PFSK-1 (cell line): ENCODE measurements around the gene MTUS2.

Source experiments
- FOXP2 ChIP-seq: optimal IDR thresholded peaks from 2 replicates; pipeline ENCODE3; 2011; ENCODE audit warnings: borderline replicate concordance, control low read depth, inconsistent platforms; ENCODE audit not compliant: insufficient read depth; ENCODE audit errors: extremely low read length, extremely low read depth
- POLR2AphosphoS5 ChIP-seq: IDR thresholded peaks from 2 replicates; pipeline ENCODE4 v1.6.1; 2012; ENCODE audit warnings: low read depth, mild to moderate bottlenecking, control low read depth, low read length, moderate library complexity
- SIN3A ChIP-seq: IDR thresholded peaks from 2 replicates; pipeline ENCODE4 v1.6.1; 2012; ENCODE audit warnings: mild to moderate bottlenecking, low read length, moderate library complexity, borderline replicate concordance; ENCODE audit not compliant: insufficient read depth
- TAF1 ChIP-seq: IDR thresholded peaks from 2 replicates; pipeline ENCODE4 v1.6.1; 2012; ENCODE audit warnings: low read length, control low read depth, borderline replicate concordance; ENCODE audit not compliant: insufficient read depth
- TF ChIP-seq, protein P1 (sequence below), 2 experiments: IDR thresholded peaks; 2 replicates each; pipeline versions ENCODE4 v1.6.1 to v1.8.0; 2011 to 2012; ENCODE audit warnings: low read depth in 2 of 2, low read length in 2 of 2, control low read depth in 1 of 2, inconsistent platforms in 1 of 2, mild to moderate bottlenecking in 1 of 2, moderate library complexity in 1 of 2; ENCODE audit not compliant: insufficient read depth in 1 of 2

The MTUS2 gene

DNA sequence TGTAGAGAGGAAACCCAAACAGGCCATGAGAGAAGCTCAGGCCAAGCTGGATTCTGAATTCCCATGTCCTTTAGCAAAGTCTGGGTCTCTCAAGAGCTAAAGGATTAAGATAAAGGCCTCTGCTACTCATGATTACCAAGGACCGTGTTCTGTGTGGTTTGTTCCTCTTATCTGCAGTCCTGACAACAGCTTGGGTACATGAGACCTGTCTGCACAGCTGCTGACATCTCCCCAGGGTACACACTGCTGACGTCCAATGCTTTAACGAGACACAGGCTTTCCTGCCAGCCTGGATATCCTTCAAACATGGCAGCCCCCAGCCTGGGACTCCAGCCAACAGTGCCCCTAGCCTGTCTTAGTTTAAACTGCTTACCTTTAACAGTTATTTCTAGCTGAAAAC is 564.3 kb downstream of the MTUS2 start:
- TF ChIP-seq TAF1: no peak
- no peak for TF ChIP-seq SIN3A
- no peak for TF ChIP-seq FOXP2
- TF ChIP-seq, protein P1, sequence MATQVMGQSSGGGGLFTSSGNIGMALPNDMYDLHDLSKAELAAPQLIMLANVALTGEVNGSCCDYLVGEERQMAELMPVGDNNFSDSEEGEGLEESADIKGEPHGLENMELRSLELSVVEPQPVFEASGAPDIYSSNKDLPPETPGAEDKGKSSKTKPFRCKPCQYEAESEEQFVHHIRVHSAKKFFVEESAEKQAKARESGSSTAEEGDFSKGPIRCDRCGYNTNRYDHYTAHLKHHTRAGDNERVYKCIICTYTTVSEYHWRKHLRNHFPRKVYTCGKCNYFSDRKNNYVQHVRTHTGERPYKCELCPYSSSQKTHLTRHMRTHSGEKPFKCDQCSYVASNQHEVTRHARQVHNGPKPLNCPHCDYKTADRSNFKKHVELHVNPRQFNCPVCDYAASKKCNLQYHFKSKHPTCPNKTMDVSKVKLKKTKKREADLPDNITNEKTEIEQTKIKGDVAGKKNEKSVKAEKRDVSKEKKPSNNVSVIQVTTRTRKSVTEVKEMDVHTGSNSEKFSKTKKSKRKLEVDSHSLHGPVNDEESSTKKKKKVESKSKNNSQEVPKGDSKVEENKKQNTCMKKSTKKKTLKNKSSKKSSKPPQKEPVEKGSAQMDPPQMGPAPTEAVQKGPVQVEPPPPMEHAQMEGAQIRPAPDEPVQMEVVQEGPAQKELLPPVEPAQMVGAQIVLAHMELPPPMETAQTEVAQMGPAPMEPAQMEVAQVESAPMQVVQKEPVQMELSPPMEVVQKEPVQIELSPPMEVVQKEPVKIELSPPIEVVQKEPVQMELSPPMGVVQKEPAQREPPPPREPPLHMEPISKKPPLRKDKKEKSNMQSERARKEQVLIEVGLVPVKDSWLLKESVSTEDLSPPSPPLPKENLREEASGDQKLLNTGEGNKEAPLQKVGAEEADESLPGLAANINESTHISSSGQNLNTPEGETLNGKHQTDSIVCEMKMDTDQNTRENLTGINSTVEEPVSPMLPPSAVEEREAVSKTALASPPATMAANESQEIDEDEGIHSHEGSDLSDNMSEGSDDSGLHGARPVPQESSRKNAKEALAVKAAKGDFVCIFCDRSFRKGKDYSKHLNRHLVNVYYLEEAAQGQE (IDR thresholded peaks at IDR 0.05; ENCODE audit: insufficient read depth in 1 of 2, low read depth in 2 of 2, low read length in 2 of 2): no peak
- no peak for TF ChIP-seq POLR2AphosphoS5

DNA sequence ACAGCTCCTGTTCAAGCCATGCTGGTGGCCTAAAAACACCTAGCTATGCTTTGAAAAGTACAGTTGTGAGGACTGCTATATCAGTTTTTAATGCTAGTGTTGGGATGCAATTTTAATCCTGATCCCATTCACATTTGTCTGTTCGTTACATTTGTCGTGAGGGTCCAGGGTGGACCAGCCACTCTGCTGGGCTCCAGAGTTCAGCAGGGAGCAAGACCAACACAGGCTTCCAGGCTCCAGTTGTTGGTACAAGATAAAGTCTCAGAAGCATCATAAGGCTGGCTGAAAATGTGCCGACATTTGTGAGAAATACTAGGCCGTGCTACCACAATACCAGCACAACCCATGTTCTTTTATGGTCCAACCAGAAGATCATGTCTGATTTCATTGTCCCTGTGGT is 564.7 kb downstream of the MTUS2 start:
- TF ChIP-seq FOXP2 (no peak), SIN3A (no peak), TAF1 (no peak), POLR2AphosphoS5 (no peak)
- TF ChIP-seq, protein P1 (IDR thresholded peaks at IDR 0.05; ENCODE audit: insufficient read depth in 1 of 2, low read depth in 2 of 2, low read length in 2 of 2): no peak

DNA sequence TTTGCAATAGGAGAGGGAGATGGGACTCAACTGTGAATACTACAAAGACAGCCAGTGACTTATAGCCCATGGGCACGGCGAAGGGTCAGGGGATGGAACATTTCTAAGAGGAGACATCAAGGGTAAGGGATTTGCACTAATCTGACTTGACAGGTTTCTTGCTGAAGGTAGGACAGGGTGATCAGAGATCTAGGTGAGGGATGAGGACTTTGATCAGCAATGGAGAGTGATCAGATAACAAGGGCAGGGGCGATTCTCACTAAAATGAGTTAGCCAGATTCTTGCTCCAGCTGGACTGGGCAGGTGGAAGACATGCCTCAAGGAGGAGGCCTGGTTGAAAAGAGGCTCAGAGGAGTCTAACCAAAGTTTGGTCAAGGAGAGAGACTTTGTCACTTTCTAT is 566.1 kb downstream of the MTUS2 start:
- no peak for TF ChIP-seq SIN3A
- TF ChIP-seq, protein P1 (IDR thresholded peaks at IDR 0.05; ENCODE audit: insufficient read depth in 1 of 2, low read depth in 2 of 2, low read length in 2 of 2): no peak
- TF ChIP-seq FOXP2: no peak

DNA sequence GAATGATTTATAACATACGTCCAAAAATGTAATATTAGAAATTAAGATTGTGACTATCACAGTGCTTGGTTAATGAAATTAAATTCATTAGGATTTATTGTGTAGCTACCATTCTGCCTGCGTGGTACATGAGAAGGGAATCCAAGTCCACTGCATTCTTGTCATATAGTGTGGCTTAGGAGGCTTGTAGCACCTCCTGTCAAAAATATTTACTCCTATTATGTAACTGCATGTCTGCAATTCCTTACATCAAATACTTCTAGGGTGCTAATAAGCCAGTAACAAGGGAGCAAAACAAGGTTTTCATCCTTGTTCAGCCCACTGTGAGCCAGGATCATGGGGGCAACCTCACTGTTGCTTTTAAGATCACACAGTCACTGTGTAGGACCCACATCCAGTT is 576.3 kb downstream of the MTUS2 start:
- TF ChIP-seq, protein P1 (IDR thresholded peaks at IDR 0.05; ENCODE audit: insufficient read depth in 1 of 2, low read depth in 2 of 2, low read length in 2 of 2): no peak
- TF ChIP-seq POLR2AphosphoS5 (no peak), TAF1 (no peak), FOXP2 (no peak), SIN3A (no peak)

DNA sequence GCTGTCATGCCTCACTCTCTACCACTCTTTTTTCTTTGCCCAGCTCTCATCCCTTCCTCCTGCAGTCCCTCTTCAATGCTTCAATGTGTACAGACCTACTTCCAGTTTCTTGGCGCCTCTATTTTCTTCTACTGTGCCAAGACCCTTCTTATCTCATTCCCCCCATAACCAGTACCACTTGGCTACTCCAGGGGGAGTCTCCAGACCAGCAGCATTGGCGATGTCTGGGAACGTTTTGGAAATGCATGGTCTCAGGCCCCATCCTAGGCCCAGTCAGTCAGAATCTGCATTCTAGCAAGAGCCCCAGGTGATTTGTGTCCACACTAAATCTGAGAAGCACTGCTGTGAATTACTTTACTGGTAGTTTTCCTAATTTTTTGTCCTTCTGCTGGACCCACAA is 577.1 kb downstream of the MTUS2 start:
- TF ChIP-seq TAF1: no peak
- TF ChIP-seq SIN3A: no peak
- TF ChIP-seq, protein P1 (IDR thresholded peaks at IDR 0.05; ENCODE audit: insufficient read depth in 1 of 2, low read depth in 2 of 2, low read length in 2 of 2): no peak
- TF ChIP-seq POLR2AphosphoS5: no peak
- no peak for TF ChIP-seq FOXP2
